Ovary (tissue), 3 donors: ENCODE data around the gene NCR3LG1.

ENCODE experiments used
- CTCF ChIP-seq, 3 donors: fragments of 450-650 bp in 2 of 3; fragments of 200-600 bp in 1 of 3; IDR thresholded peaks; one replicate each; pipeline versions ENCODE4 v1.5.1 to v1.8.0; 2016 to 2022; ENCODE audit warnings: antibody characterized with exemption in 3 of 3, mild to moderate bottlenecking in 1 of 3
- EP300 ChIP-seq: sonication (generic); formaldehyde crosslinking; IDR thresholded peaks from one replicate; pipeline ENCODE4 v1.6.1; 2017; ENCODE audit warnings: antibody characterized with exemption
- POLR2A ChIP-seq: fragments of 450-650 bp; IDR thresholded peaks from one replicate; pipeline ENCODE4 v1.6.1; 2017; ENCODE audit warnings: antibody characterized with exemption, mild to moderate bottlenecking, moderate library complexity
- donor health status: DM: no; HTN: no; CAD: no.

- TF ChIP-seq POLR2A (no peak), CTCF (IDR thresholded peaks at IDR 0.05) (no peak), EP300 (no peak)
These were observed 29.6 kb downstream of the NCR3LG1 start for GRCh38 chr11:17381156-17381555.
